T-helper 9 cell (primary cell): ENCODE data around the gene RTN4.
A peak's percentile ranks its signal among the peaks of the same experiment; 100 is the strongest.
"Not testable (repeated sequence)": the region's sequence is repeated elsewhere in the genome, so short reads cannot be mapped to it uniquely, and the experiment has no call there.

ENCODE experiments used
- DNase-seq: peaks from one replicate; pipeline ENCODE4 v3.0.0-alpha.2; 2020

The RTN4 gene

GRCh38 chr2:55063713-55064323 lies 13.6 kb upstream of the RTN4 start:
- no peak for DNase-seq

- no peak for DNase-seq
Observed at GRCh38 chr2:55063226-55063625, 13.0 kb upstream of the RTN4 start.

DNA sequence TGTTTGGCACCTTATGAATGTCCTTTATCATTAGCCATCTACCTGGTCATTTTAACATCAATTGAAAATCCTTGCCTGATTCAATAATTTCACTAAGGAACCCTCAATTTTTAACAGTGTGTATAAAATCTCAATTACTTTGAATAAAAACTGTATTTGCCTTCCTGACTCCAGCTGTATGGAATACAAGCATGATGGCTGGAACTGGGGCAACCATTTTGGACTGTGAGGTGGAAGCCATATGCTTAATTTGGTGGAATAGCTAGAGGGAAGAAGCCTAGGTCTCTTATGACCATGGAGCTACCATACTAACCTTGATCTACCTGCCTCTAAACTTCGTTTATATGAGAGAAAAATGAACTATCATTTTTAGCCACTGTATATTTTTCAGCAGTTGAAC lies 12.5 kb upstream of the RTN4 start:
- DNase-seq: no peak

GRCh38 chr2:55061523-55062344 lies 11.5 kb upstream of the RTN4 start:
- no peak for DNase-seq

GRCh38 chr2:55059793-55060192 lies 9.5 kb upstream of the RTN4 start:
- no peak for DNase-seq

DNA sequence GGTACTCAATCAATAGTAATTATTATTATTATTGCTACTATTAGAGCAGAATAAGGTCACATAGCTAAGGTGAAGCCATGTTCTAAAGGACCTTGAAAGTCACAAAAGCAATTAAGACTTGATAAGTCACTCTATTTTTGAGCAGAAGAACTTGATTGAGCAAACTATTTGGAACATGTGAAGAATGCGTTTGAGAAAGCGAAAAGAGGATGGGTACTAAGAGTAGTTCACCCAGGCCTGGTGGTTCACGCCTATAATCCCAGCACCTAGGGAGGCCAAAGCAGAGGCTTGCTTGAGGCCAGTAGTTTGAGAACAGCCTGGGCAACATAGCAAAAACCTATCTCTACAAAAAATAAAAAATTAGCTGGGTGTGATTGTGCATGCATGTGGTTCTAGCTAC lies 7.2 kb upstream of the RTN4 start:
- DNase-seq: no peak

- DNase-seq: no peak
Observed at GRCh38 chr2:55056024-55056521, 5.8 kb upstream of the RTN4 start.

GRCh38 chr2:55054106-55054875 lies 4.0 kb upstream of the RTN4 start:
- no peak for DNase-seq

DNA sequence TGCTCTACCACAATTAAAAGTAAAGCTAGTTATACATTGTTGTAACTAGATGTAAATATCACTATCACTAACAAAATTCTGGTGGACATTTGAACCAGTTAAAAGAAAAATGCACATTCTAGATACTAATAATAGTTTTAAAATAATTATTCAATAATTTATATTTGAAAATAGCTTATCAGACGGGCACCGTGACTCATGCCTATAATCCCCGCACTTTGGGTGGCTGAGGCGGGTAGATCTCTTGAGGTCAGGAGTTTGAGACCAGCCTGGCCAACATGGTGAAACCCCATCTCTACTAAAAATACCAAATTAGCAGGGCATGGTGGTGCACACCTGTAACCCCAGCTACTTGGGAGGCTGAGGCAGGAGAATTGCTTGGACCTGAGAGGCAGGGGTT lies 3.0 kb upstream of the RTN4 start:
- not testable (repeated sequence) for DNase-seq

DNA sequence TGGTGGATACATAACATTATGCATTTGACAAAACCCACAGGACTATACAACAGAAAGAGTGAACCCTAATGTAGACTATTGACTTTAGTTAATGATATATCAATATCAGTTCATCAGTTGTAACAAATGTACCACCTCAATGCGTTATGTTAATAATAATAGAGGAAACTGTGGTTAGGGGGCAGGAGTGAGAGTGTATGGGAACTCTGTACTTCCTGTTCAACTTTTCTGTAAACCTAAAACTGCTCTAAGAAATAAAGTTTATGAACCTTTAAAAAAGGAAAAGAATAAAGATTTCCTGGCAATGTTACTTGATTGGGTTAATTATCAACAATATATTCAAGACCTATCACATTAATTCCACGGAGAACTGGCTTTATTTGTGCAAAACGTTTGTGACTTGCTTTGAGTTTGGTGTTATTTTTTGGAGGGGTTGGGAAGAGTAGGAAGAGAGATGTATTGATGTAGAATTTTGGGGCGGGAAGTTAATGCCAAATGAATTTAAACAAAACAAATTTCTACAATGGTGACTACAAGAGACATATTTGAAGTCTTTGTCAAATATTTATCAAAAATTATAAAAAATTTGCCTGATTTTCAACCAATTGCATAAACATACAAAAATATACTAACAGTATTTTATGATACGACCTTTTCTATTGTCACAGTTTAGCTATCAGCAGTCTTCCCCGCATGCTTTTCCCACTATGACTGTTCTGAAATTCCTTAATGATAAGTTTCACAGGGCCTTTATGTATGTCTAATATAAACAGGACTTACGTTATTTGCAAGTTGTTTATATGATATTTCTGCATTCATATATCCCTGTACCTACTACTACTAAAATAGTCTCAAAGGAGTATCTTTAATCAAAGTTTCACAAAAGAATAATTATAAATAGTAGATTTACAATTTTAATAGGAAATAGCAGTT lies 2.1 kb upstream of the RTN4 start:
- DNase-seq: no peak

- DNase-seq: peak; percentile 16
Observed at GRCh38 chr2:55051026-55051866, 995 bp upstream of the RTN4 start.

DNA sequence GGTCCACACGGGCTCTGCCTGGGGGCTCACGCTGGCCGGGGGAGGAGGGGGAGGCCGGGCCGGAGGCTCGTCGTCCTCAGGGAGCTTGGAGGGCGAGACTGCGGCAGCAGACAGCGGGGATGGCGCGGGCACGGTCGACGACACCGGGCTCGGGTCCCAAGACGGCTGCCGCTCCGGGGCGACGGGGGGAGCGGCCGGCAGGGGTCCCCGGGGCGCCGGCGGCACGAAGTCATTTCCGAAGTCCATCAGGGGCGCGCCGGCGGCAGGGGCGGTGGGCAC lies 491 bp downstream of the RTN4 start:
- DNase-seq: no peak

DNA sequence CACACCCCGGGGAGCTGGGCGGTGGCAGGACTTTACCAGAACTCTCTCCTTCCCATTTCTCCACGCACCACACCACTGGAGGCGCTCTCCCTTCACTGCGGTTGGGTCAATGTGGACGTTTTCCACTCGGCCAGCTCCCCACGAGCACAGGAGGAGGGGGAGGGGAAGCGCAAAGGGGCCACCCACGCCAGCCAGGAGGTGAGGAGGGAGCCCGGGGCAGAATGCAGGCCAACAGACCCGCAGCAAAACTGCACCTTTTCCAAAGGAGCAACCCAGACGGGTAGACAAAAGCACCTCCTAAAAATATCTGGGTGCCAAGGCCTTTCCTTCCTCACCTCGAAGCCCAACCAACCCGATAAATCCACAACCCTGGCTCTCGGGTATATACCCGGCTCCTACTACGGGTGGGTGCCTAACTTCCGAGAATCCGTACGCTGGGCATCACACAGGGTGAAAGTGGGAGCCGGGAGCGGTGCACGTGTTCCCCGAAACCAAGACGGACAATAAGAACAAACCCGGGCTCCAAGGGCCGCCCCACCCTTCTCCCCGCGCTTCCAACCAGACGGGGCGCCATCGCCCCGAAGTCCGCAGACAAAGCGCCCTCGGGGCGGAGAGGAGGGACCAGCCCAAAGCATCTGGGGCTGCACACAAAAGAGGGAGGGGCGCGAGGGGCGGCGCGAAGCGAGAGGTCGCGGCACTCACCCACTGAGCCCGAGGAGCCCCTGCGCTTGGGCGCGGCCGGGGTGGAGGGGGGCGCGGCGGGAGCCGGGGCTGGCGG lies 1.0 kb downstream of the RTN4 start:
- peak; percentile 55 for DNase-seq

DNA sequence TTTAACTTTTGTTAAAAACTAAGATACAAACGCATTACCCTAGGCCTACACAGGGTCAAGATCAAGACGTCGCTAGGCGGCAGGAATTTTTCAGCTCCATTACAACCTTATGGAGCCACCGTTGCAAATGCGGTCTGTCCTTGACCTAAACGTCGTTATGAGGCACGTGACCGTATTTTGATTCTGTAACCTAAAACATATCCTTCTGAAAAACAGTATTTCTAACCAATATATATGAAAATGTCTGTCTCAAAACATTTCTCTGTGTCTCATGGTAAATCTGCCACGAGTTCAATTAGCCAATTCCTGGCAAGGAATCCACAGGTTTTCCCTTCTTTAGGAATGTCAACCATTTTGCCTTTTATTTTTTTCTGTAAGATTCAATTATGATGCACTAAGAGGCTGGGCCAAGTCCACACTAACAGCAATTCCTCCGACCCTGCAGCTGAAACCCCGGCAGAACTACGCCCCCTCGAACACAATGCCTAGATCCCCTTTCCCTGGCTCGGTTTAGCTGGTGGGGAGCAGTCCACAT lies 1.7 kb downstream of the RTN4 start:
- DNase-seq: no peak

- DNase-seq: no peak
Observed at GRCh38 chr2:55047677-55048299, 2.5 kb downstream of the RTN4 start.

DNA sequence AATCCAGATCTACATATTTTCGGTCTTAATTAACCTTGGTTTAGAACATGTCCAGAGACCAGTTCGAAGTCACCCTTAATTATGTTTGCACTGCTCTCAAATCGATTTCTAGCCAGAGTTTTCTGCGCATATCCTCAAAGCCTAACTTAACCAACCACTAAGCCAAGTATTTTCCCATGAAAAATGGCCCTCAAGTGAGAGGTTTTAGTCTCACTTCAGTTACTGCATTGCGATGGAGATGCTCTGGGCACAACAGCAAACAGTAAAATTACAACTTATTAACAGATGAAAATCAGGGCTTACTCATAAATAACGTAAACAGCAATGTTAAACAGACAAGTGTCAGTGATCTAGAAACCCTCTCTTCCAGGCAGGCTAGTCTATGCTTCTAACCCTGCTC lies 4.5 kb downstream of the RTN4 start:
- DNase-seq: no peak

- no peak for DNase-seq
Observed at GRCh38 chr2:55043841-55044240, 6.4 kb downstream of the RTN4 start.

DNA sequence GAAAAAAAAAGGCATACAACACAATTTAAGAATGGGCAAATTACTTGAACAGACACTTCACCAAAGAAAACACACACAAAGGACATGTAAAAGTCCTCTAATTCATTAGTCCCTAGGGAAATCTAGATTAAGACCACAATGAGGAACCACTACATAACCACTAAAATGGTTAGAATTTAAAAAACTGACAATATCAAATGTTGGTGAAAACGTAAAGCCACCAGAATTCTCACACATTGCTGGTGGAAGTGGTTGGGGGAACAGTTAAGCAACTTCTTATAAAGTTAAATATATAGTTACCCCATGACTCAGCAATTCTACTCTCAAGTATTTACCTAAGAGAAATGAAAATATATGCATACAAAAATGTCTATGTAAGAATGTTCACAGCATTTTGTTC lies 11.8 kb downstream of the RTN4 start:
- DNase-seq: no peak

DNA sequence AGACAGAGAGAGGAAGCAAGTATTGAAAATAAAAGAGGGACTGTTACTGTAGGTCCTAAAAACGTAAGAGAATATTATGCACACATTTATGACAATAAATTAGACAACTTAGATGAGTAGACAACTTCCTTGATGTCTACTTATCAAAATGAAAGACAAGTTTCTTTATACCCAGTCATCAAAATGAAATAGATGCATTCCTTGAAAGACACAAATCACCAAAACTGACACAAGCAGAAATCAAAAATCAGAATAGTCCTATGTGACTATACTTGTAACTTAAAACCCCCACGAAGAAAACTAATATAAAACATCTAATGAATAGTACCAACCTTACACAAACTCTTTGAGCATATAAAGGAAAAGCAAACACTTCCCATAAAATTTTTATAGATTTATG lies 14.5 kb downstream of the RTN4 start:
- DNase-seq: no peak

GRCh38 chr2:55033921-55034320 lies 16.3 kb downstream of the RTN4 start:
- no peak for DNase-seq
